CD4-positive, alpha-beta T cell treated with Interleukin-2 at 100 ng/mL for 4 hours (primary cell): Measurements from ENCODE around the gene SMAP1.

ENCODE experiments used
- DNase-seq: peaks from one replicate; pipeline ENCODE4 v3.0.0-alpha.2; 2020; ENCODE audit warnings: low spot score

Gene SMAP1

GRCh38 chr6:70843328-70843918, 175.7 kb downstream of the SMAP1 start:
- DNase-seq = no peak

GRCh38 chr6:70844301-70844700, 176.6 kb downstream of the SMAP1 start:
- DNase-seq = no peak

DNA sequence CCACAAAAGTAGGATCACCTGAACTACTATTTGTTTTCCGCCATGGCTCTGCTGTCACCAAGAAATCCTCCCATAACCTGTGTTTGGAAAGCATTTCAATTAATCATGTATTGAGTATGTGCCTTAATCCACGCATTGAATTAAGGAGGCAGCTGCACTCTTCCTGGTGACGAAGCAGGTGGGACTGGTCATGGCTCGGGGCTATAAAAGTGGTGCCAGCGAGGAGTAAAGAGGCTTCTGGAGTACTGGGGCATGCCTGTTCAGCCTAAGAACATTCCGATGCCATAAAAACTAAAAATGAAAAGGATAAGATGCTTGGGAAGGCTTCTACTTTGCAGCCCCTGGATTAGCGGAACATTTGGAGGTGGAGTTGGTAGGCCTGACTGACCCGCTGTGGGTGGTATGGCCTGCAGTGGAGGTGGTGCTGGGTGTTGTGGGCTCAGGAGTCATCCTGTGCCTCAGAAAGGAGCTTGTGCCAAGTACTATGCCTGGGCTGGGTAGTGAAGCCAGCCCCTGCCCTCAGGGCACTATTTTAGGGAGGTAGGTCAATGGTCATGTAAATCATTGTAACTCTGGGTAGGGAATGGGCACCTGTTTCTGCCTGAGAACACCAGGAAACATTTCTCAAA, 178.6 kb downstream of the SMAP1 start:
- no peak for DNase-seq

- no peak for DNase-seq
These were observed 179.7 kb downstream of the SMAP1 start for GRCh38 chr6:70847106-70848084.

DNA sequence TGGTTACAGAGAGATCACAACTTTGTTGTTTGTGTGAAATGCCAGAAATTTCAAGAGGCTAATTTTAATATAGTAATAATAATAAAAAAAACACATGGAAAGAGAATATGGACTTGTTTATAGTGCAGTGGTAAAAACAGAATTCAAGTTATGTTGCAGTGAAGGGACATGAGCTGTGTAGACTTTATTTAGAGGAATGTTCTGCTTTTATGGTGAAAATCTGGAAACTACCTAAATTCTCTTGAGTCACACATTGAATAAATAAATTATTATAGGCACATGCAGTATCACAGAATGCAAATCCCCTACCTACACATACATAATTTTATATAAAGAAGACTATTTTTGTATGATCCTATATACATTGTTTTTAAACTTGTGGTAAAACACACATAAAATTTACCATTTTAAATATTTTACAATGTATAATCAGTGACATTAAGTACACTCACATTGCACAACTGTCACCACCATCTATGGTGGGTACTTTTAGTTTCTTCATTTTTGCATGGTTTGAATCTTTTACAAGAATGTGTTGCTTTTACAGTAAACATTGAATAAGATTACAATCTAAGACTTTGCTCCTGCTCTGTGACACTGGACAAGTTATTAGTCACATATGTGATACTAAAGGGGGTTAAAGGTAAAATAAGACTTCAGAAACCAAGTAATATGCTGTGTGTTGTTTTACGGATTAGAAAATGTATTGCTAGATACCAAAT, 181.8 kb downstream of the SMAP1 start:
- DNase-seq = no peak

- DNase-seq = no peak
These were observed 185.1 kb downstream of the SMAP1 start for GRCh38 chr6:70852667-70853246.

DNA sequence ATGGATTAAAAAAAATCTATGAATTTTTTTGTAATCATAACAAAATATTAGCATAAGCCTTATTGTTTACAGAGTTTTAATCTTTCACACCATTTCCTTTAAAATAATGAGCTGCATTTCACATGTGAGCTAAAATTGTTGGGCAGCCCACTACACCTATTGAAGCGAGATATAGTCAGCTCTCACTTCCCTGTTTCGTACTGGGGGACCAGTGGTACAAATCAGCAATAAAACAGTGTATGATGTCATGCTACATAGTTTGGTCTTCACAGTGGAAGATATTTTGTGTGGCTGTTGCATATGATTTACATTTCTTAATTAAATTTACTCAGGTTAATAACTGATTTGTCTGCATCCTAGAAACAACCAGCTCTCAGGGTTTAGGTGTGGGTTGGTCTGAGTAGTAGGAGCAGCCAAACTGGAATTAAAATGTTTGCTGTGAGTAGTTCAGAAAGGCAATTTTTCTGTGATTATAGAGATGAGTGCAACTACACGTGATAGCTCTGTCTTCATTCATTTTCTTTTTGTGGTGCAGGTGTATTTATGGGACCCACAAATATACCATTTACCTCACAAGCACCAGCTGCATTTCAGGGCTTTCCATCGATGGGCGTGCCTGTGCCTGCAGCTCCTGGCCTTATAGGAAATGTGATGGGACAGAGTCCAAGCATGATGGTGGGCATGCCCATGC, 189.8 kb downstream of the SMAP1 start:
- no peak for DNase-seq

DNA sequence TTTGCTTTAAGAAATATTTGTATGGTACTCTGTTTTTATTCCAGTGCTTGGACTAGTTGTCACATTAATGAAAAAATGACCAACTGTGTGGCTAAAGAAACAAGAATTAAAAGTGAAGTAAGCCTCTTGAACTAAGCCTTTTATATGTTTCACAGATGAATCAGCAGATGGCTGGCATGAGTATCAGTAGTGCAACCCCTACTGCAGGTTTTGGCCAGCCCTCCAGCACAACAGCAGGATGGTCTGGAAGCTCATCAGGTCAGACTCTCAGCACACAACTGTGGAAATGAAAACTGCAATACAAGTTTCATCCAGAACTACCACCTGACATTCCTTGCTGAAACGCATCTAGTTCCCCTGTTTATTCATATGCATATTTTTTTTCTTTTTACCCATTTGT, 192.4 kb downstream of the SMAP1 start:
- no peak for DNase-seq

DNA sequence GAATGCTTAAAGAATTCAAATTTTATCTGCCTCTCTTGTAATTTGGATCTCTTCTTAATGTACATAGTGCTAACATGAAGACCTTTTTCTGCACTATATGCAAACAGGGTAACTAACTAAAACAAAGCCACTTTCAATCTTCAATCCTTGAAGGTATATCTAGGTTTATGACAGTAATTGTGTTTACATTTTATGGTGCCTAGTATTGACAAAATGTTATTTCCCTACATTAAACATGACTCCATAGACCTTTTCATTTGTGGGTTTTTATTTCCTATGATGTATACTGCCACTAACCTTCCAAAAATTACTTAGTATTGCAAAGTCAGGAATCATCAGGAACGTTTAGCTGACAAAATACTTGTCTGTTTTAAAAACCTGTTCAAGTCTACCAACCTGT, 193.2 kb downstream of the SMAP1 start:
- DNase-seq = no peak

GRCh38 chr6:70863343-70863742, 195.7 kb downstream of the SMAP1 start:
- DNase-seq = no peak

GRCh38 chr6:70864401-70864800, 196.7 kb downstream of the SMAP1 start:
- no peak for DNase-seq

DNA sequence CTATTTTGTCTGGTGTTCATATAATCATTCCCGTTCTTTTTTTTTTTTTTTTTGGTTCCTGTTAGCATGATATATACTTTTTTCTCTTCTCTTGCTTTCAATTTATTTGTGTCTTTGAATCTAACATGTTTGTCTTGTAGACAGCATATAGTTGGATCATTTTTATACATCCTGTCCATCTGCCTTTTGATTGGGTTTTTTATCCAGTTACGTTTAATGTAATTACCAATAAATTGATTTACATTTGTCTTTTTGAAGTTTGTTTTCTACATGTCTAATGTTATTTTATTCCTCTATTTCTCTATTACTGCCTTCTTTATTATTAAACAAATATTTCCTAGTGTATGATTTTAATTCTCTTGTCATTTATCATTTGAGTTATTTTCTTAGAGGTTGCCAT, 204.8 kb downstream of the SMAP1 start:
- DNase-seq = no peak

DNA sequence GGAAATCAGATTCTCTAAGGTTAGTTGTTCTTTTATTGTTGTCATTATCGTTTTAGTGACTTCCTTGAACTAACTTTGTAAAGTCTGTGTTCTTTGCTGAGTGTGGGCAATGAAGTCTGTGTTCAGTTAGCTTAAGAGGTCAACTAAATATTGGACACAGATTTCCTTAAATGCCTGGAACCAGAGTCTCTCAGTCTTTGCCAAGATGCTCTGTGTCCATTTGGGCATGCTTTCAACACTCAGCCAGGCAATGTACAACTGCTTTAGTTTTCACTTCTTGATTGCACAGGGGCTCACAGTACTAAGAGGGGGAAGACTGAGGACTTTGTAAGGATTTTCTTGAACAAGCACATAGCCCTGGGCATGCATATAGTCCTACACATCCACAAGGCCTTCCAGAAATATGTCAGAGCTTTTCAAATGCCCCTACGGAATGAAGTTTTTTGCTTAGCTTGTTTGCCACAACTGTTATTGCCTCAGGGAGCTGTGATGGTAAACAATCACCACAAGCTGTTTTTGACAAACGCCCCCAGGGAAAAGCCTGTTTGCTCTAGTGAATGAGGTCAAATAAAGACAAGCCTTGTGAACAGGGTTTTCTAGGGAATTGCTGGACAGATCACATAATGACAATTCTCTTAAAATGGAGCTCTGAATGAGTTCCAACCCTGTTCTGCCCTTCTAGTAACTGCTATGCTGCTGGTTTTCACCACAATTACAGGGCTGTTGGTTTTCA, 206.7 kb downstream of the SMAP1 start:
- no peak for DNase-seq

- DNase-seq = no peak
These were observed 211.8 kb downstream of the SMAP1 start for GRCh38 chr6:70879496-70879895.

DNA sequence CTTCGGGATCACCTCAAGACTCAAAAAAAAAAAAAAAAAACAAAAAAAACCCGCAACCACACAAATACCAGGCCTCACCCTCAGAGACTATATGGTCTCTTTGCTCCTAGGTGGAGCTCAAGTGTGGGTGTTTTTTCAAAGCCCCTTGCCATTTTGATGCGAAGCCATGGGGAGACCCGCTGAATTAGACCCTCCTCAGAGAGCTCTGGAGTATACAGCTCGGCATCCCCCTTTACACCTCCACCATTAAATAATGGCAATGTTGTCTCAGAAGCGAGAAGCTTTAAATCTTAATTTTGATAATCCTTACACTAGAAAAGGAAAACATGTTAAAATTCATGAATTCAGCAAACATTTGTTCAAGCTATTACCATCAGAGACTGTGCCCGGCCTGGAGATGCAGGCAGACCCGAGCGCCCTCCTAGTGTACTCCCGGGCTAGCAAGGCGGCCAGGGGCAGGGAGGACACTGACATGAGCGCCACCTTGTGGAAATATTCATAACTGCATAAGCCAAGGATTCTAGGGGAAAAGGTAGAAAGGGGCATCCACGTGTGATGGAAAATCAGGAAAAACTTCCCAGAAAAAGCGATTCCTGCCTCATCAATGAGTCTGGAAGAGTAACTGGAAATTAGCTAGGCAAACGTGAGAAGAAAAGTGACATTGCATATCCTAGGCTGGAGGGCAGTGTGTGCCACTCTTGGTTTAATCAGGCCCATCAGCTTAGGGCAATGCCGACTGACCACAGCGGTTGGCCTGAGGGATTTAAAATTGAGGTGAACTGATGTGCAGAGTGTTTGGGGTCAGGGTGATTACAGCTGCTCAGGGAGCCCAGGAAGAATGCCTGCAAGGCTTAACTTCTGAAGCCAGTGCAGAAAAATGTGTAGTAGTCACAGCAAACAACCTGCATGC, 216.6 kb downstream of the SMAP1 start:
- DNase-seq = peak; percentile 74

DNA sequence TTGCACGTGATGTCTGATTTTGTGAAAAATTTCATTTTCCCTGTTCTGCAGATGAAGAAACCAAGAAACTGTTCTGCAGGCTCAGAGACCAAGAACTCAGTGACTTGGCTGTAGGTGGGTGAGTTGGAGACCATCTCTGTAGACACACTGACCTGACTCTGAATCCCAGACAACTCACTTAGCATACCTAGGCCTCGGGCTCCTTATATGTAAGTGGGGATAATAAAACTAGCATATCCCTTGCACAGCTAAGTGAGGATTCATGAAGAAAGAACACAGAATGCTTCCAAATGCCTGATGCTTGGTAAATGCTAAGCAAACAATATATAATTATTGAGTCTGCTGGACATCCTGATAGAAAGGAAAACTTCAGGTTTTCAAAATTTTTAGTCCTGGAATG, 218.4 kb downstream of the SMAP1 start:
- no peak for DNase-seq

DNA sequence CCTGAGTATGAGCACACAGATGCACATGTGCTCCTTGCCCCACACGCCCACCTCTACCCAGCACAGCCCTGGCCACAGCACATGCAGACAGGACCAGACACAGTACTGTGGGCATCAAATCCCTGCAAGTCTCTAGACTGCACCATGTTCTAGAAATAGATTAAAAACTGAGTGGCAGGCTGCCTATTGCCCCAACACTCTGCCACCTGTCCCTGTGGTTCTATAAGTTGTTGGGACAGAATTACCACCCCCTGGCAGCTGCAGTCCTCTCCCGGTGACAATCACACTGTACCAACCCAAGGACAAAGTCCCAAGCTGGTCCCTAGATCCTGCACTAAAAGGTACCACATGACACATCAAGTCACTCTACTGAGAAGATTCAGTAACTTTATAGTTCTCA, 219.0 kb downstream of the SMAP1 start:
- no peak for DNase-seq

DNA sequence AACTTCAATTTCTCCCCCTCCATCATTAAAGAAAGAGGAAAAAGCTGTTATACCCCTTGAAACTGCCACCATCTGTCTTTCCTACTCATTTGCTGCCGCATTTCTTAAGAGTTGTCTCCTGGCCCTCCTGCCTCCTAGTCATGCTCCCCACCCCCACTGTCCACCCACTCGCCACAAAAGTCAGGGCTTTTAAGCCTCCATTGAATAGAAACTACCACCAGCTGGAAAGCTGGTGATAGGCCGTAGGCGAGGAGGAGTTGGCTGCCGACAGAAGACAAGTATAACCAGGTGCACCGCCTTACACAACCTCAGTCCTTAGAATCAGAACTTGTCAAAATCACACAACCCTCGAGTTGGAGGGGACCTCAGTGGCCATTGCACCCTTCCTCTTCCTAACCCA, 221.6 kb downstream of the SMAP1 start:
- no peak for DNase-seq

GRCh38 chr6:70894001-70894400, 226.3 kb downstream of the SMAP1 start:
- no peak for DNase-seq

DNA sequence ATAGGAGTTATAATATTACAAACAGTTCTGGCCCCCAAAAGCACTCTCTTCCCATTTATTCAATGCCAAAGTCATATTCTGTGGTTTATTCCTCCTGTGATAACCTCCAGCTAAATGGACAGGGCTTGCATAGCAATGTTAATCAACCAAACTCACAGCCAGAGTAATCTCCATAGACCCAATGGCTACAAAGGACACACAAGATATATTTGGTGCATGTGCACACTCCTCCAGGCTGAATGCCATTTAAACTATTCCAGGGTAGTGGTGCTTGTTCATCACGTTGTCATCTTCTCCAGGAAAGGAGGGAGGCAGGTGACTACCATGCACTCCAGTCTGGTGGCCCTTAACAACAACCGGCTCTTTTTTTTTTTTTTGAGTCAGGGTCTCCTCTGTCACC, 232.4 kb downstream of the SMAP1 start:
- DNase-seq = no peak
